Osteocyte (in vitro differentiated cells): Measurements from ENCODE around the gene GBX2. TPM values are rescaled to one million over a fixed set of nuclear protein-coding genes. Genes with fewer than 3 reads are reported as not detected.

Source experiments
- DNase-seq: peaks from one replicate; pipeline ENCODE4 v3.0.0; 2021; ENCODE audit warnings: mixed read lengths; ENCODE audit not compliant: unreplicated experiment; ENCODE audit errors: extremely low spot score
- H3K27ac Mint-ChIP-seq: one replicate; pipeline ENCODE4 v1.8.0; 2021; ENCODE audit warnings: mild to moderate bottlenecking, mixed read lengths; ENCODE audit not compliant: unreplicated experiment
- H3K27me3 Mint-ChIP-seq: one replicate; pipeline ENCODE4 v1.8.0; 2021; ENCODE audit warnings: mixed read lengths; ENCODE audit not compliant: unreplicated experiment
- H3K36me3 Mint-ChIP-seq: one replicate; pipeline ENCODE4 v1.8.0; 2021; ENCODE audit warnings: mixed read lengths; ENCODE audit not compliant: unreplicated experiment
- H3K4me1 Mint-ChIP-seq: one replicate; pipeline ENCODE4 v1.8.0; 2021; ENCODE audit warnings: mixed read lengths; ENCODE audit not compliant: unreplicated experiment
- H3K4me3 Mint-ChIP-seq: one replicate; pipeline ENCODE4 v1.8.0; 2021; ENCODE audit warnings: mild to moderate bottlenecking, moderate library complexity, mixed read lengths; ENCODE audit not compliant: unreplicated experiment
- H3K9me3 Mint-ChIP-seq: one replicate; pipeline ENCODE4 v1.8.0; 2021; ENCODE audit warnings: mixed read lengths; ENCODE audit not compliant: unreplicated experiment
- total RNA-seq: library from RNA; stranded (reverse); gene quantifications from 2 replicates; pipeline ENCODE4 v1.2.1, GENCODE V29; 2021
- TF ChIP-seq, protein P1 (sequence below): fragments of 200-600 bp; sonication (generic); IDR thresholded peaks from 2 replicates; pipeline ENCODE4 v1.5.0; 2021; ENCODE audit warnings: antibody characterized with exemption, mild to moderate bottlenecking, moderate library complexity

Gene GBX2
- total RNA-seq, 1 donor from 2014 or later: 56.5 TPM

DNA sequence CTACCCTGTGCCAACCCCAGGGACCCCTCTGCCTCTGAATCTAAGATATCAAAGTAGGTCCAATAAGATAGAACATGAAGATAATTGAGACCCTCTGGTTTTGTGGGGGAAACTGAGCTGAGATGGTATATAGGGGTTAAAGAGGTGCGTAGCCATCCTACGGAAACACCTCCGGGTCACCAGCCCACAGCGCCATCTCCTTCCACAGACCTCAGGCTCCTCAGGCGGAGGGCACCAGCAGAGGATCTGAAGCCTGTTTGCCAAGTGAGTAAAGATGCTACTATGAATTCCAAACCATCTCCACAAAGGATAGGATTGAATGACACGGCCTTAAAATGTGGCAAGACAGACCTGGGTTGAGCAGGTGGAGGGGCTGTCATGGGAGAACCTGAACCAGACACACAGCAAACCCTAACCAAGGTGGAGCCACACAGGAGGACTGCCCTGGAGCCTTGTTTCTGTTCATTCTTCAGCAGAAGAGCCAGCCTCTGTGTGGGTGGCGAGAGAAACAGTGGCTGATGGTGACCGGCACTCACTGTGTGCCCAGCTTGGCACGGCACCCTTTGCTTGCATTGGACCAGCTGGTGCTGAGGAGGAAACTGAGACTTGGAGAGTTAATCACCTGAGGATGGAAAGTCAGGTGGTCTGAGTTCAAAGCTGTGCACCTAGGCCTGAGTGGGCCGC is 10.2 kb downstream of the GBX2 start:
- Mint-ChIP-seq H3K4me3 (no peak overlapping the region), H3K27ac (no peak overlapping the region), H3K36me3 (no peaks in the 10 kb centered on the region), H3K9me3 (peaks cover 4% of the 10 kb centered on the region), H3K4me1 (peaks cover 16% of the 10 kb centered on the region), H3K27me3 (no peaks in the 10 kb centered on the region)
- TF ChIP-seq, protein P1, sequence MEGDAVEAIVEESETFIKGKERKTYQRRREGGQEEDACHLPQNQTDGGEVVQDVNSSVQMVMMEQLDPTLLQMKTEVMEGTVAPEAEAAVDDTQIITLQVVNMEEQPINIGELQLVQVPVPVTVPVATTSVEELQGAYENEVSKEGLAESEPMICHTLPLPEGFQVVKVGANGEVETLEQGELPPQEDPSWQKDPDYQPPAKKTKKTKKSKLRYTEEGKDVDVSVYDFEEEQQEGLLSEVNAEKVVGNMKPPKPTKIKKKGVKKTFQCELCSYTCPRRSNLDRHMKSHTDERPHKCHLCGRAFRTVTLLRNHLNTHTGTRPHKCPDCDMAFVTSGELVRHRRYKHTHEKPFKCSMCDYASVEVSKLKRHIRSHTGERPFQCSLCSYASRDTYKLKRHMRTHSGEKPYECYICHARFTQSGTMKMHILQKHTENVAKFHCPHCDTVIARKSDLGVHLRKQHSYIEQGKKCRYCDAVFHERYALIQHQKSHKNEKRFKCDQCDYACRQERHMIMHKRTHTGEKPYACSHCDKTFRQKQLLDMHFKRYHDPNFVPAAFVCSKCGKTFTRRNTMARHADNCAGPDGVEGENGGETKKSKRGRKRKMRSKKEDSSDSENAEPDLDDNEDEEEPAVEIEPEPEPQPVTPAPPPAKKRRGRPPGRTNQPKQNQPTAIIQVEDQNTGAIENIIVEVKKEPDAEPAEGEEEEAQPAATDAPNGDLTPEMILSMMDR: no peak
- DNase-seq: no peak

DNA sequence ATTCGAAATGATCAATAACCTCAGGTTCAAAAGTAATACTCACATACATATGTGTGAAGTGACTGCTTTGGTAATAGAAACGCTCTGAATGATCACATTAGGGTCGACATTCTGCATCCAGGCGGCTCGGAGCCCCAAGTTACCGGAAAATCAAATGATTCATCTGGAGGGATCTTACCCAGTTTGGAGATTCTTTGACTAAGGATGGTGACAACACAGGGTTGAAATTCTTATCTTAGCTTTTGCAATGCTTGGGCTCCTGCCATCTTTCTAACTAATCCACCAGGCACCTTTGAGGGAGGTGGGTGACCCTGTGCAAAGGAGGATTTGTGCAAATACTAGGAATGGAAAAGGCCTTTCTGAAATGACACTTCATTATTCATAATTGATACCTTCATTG is 10.8 kb downstream of the GBX2 start:
- Mint-ChIP-seq H3K27ac (no peak overlapping the region), H3K9me3 (peaks cover 4% of the 10 kb centered on the region), H3K36me3 (peaks cover 2% of the 10 kb centered on the region), H3K4me1 (peaks cover 12% of the 10 kb centered on the region), H3K27me3 (no peaks in the 10 kb centered on the region), H3K4me3 (no peak overlapping the region)
- TF ChIP-seq, protein P1: no peak
- DNase-seq: no peak

DNA sequence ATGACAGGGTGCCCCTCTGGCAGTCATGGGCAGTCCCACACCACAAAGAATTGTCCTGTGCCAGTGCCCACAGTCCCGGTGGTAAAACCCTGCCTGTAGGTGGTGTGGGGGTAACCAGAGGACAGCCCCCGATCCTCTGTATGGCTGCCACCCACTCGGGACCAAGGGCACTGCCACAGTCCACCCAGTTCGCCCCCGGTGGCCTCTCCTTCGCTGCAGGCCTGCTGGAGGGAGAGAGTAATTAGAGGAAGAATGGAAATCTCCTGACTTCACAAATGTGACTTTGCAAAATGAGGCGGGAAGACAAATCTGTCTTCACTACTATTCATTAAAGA is 11.4 kb downstream of the GBX2 start:
- DNase-seq: no peak
- TF ChIP-seq, protein P1: no peak
- Mint-ChIP-seq H3K4me3 (no peak overlapping the region), H3K9me3 (peaks cover 4% of the 10 kb centered on the region), H3K36me3 (peaks cover 2% of the 10 kb centered on the region), H3K27me3 (no peaks in the 10 kb centered on the region), H3K27ac (no peak overlapping the region), H3K4me1 (peaks cover 7% of the 10 kb centered on the region)

GRCh38 chr2:236156095-236156859 is 11.9 kb downstream of the GBX2 start:
- H3K4me1 Mint-ChIP-seq: peaks cover 1% of the 10 kb centered on the region
- no peaks in the 10 kb centered on the region for H3K27me3 Mint-ChIP-seq
- H3K4me3 Mint-ChIP-seq: no peak overlapping the region

DNA sequence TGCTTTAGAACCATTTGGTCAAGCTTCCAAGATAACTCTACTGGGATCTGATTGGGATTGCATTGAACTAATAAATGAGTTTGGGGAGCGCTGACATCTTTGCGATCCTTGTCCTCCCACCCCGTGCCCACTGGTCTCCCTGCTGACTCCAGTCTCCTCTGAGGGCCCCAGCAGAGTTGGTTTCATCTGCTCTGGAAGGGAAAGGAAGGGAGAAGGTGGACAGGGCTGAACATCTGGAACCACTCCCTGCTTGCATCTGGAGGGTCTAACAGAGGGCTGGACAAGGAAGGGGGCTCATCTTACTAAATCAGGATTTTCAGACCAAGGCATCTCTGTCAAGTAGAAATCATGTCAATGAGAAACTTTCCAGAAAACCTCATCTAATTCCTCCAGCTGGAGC is 12.8 kb downstream of the GBX2 start:
- no peak for DNase-seq
- Mint-ChIP-seq H3K36me3 (peaks cover 2% of the 10 kb centered on the region), H3K4me3 (no peak overlapping the region), H3K27me3 (no peaks in the 10 kb centered on the region), H3K27ac (no peak overlapping the region), H3K9me3 (peaks cover 10% of the 10 kb centered on the region), H3K4me1 (no peaks in the 10 kb centered on the region)
- TF ChIP-seq, protein P1: no peak

More at GRCh38 chr2:236156095-236156859, 11.9 kb downstream of the GBX2 start:
- Mint-ChIP-seq H3K36me3 (peaks cover 2% of the 10 kb centered on the region), H3K27ac (no peak overlapping the region), H3K9me3 (peaks cover 4% of the 10 kb centered on the region)
- TF ChIP-seq, protein P1: no peak
- DNase-seq: no peak
